ENCODE results near the gene SGK2. TPM values are rescaled to one million over a fixed set of nuclear protein-coding genes. Genes with fewer than 3 reads are reported as not detected.

SGK2 gene
- total and polyA plus RNA-seq, 9 of the 15 experiments (the other 6 are each of a cell fraction or from before 2014, with no cell fraction given): 0.07 to 0.31 (median 0.15) TPM; not detected in 2

- TF ChIP-seq CEBPG (CRISPR knock-in tag; IDR thresholded peaks at IDR 0.05) (no peak), CEBPG (tag; conservative IDR thresholded peaks at IDR 0.05 in 1 of 2, IDR thresholded peaks at IDR 0.05 in 1 of 2) (no peak), POLR2G (IDR thresholded peaks at IDR 0.05; ENCODE audit: low read depth, low read length) (peak; percentile 80), PHF8 (IDR thresholded peaks at IDR 0.05; ENCODE audit: borderline replicate concordance, low read length) (0 out of 2 replicates have a peak, but pooled peaks have one; percentile 38), SRSF3 (IDR thresholded peaks at IDR 0.05; ENCODE audit: insufficient read depth, low read length) (no peak), ZBTB11 (CRISPR knock-in tag; IDR thresholded peaks at IDR 0.05) (peak in 1 of 3 experiments; percentile 84; a peak in 2 of 6 replicates), FOXO4 (CRISPR knock-in tag; IDR thresholded peaks at IDR 0.05) (no peak), HDAC1 (IDR thresholded peaks at IDR 0.05) (peak in 1 of 2 experiments; percentile 60; a peak in 1 of 4 replicates), EP300 (IDR thresholded peaks at IDR 0.05; ENCODE audit: low read length) (no peak)
- TF ChIP-seq, protein P1, sequence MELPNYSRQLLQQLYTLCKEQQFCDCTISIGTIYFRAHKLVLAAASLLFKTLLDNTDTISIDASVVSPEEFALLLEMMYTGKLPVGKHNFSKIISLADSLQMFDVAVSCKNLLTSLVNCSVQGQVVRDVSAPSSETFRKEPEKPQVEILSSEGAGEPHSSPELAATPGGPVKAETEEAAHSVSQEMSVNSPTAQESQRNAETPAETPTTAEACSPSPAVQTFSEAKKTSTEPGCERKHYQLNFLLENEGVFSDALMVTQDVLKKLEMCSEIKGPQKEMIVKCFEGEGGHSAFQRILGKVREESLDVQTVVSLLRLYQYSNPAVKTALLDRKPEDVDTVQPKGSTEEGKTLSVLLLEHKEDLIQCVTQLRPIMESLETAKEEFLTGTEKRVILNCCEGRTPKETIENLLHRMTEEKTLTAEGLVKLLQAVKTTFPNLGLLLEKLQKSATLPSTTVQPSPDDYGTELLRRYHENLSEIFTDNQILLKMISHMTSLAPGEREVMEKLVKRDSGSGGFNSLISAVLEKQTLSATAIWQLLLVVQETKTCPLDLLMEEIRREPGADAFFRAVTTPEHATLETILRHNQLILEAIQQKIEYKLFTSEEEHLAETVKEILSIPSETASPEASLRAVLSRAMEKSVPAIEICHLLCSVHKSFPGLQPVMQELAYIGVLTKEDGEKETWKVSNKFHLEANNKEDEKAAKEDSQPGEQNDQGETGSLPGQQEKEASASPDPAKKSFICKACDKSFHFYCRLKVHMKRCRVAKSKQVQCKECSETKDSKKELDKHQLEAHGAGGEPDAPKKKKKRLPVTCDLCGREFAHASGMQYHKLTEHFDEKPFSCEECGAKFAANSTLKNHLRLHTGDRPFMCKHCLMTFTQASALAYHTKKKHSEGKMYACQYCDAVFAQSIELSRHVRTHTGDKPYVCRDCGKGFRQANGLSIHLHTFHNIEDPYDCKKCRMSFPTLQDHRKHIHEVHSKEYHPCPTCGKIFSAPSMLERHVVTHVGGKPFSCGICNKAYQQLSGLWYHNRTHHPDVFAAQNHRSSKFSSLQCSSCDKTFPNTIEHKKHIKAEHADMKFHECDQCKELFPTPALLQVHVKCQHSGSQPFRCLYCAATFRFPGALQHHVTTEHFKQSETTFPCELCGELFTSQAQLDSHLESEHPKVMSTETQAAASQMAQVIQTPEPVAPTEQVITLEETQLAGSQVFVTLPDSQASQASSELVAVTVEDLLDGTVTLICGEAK (IDR thresholded peaks at IDR 0.05): peak; percentile 58; the same call in 1 of the 2 replicates
- TF ChIP-seq, protein P1 (CRISPR knock-in tag; IDR thresholded peaks at IDR 0.05): no peak
These were observed 44.7 kb upstream of the SGK2 start (continued) for GRCh38 chr20:43513931-43514647.

Data from K562 (cell line).